BJ (cell line): ENCODE measurements around the gene ELMO2. TPM values are rescaled to one million over a fixed set of nuclear protein-coding genes. Genes with fewer than 3 reads are reported as not detected.

ENCODE experiments used
- CTCF ChIA-PET: fragments of 350-600 bp; formaldehyde crosslinking; extraction: SDS; loops from one replicate; lab custom pipeline; 2021; ENCODE audit warnings: antibody characterized with exemption, inconsistent platforms; lab: Yijun Ruan, JAX
- POLR2A ChIA-PET: fragments of 300-600 bp; sonication (Branson Sonifier 250); formaldehyde crosslinking; extraction: SDS; loops from one replicate; lab custom pipeline; 2021; ENCODE audit warnings: antibody characterized with exemption; lab: Charles Lee
- DNase-seq: peaks from one replicate; pipeline ENCODE4 v3.0.0-alpha.2; 2011; ENCODE audit warnings: low read depth
- H3K27me3 ChIP-seq: 2 replicates; pipeline ENCODE4 v1.6.0; 2011; ENCODE audit warnings: low read length; ENCODE audit not compliant: control insufficient read depth, insufficient read depth
- H3K36me3 ChIP-seq: 2 replicates; pipeline ENCODE4 v1.5.1; 2011; ENCODE audit warnings: low read length; ENCODE audit not compliant: control insufficient read depth, insufficient read depth
- H3K4me3 ChIP-seq: 2 replicates; pipeline ENCODE4 v1.5.1; 2011; ENCODE audit warnings: low read depth, mild to moderate bottlenecking, control low read depth, low read length
- polyA plus RNA-seq: library from polyadenylated mRNA; depleted of rRNA; stranded (reverse); fragments of >200 nt; gene quantifications from 2 replicates; pipeline ENCODE4 v1.2.3, GENCODE V29; 2011
- TF ChIP-seq, protein P1 (sequence below): IDR thresholded peaks from 2 replicates; pipeline ENCODE4 v1.5.1; 2011; ENCODE audit warnings: low read depth, mild to moderate bottlenecking, control low read depth, inconsistent platforms, low read length, moderate library complexity; ENCODE audit not compliant: insufficient read depth

The ELMO2 gene
- polyA plus RNA-seq, 1 experiment: 62.2 TPM

DNA sequence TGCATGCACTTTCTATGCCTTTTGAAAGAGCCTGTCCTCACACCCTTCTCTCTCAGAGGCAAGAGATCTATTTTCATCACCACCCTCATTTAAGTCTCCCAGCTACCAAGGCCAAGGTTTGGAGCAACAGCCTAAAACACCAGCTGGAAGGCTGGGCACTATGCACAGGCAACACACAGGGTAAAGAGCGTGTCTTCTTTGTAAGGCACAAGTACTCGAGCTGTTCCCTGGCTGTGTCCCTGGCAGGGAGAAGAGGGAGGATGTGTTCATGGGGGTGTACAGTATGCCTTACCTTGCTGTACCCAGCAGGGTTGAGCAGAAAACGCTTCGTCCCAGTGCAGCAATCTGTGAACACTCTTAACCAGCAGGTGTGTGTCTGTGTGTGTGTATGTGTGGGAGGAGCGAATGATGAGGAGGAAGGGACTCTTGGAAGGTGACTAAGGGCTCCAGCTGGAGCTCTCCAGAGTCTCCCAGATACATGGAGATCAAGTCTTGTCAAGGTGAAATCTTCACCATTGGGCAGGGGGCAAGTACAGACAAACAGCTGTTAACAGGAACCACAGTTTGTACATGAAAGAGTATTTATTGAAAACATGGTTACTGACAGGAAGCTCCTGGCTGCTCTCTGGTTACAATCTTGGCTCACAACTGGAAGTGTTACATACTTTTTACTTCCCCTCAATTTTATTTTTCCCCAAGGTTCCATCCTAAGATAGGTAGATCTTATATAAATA, 40.8 kb downstream of the ELMO2 start:
- H3K4me3 ChIP-seq: no peak overlapping the region
- ChIA-PET POLR2A (no interaction called here), CTCF (interaction anchor here (1.1 to 3.5 kb wide), 5 partner anchors 8 to 39 kb away, joined by 3 to 17 read pairs (median 4); no protein-coding TSS in a partner anchor)
- peaks cover 18% of the 10 kb centered on the region for H3K36me3 ChIP-seq
- TF ChIP-seq, protein P1, sequence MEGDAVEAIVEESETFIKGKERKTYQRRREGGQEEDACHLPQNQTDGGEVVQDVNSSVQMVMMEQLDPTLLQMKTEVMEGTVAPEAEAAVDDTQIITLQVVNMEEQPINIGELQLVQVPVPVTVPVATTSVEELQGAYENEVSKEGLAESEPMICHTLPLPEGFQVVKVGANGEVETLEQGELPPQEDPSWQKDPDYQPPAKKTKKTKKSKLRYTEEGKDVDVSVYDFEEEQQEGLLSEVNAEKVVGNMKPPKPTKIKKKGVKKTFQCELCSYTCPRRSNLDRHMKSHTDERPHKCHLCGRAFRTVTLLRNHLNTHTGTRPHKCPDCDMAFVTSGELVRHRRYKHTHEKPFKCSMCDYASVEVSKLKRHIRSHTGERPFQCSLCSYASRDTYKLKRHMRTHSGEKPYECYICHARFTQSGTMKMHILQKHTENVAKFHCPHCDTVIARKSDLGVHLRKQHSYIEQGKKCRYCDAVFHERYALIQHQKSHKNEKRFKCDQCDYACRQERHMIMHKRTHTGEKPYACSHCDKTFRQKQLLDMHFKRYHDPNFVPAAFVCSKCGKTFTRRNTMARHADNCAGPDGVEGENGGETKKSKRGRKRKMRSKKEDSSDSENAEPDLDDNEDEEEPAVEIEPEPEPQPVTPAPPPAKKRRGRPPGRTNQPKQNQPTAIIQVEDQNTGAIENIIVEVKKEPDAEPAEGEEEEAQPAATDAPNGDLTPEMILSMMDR: no peak
- H3K27me3 ChIP-seq: no peaks in the 10 kb centered on the region
- DNase-seq: no peak

DNA sequence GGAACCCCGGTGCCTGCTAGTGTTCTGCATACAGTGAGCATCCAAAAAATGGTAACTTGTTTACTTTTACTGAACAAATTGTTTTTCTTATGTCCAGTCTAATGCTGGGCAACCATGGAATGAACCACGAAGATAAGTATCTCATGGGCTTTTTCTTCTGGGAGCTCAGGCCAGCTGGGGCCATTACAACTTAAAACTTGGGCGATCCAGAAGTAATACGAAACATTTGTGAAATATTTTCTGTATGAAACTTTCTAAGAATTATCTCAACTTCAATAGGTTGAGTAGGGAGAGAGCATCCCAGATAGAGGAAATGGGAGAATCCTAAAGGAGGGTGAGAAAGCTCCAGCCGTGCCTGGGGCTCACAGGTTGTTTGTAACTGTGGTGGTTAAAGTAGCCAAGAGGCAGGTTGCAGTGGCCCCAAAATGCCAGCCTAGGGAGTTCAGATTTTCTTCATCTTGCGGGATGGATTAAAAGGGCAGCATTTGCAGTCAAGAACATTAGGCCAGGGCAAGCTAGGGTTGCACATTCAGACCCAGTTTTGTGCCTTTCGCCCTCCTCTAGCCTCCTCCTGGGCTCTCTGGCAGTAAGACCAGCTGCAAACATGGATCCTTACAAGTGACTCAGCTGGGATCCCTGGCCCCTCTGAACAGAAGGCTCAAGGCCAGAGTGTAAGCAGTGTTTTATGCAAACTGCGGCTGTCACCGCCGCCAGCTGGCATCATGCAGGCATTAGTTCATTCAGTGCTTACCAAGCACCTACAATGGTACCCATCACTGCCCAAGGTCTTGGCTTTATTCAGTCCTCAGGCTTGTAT, 41.5 kb downstream of the ELMO2 start:
- Histone ChIP-seq H3K27me3 (no peaks in the 10 kb centered on the region), H3K36me3 (peaks cover 13% of the 10 kb centered on the region), H3K4me3 (peak overlapping the region; percentile 95)
- CTCF ChIA-PET: interaction anchor here (0.6 to 3.5 kb wide), 6 partner anchors 9 to 73 kb away, joined by 3 to 17 read pairs (median 4); no protein-coding TSS in a partner anchor
- no peak for DNase-seq
- POLR2A ChIA-PET: interaction anchor here (1.5 kb wide), 1 partner anchor 36 kb away, joined by 6 read pairs; no protein-coding TSS in a partner anchor
- TF ChIP-seq, protein P1: no peak

DNA sequence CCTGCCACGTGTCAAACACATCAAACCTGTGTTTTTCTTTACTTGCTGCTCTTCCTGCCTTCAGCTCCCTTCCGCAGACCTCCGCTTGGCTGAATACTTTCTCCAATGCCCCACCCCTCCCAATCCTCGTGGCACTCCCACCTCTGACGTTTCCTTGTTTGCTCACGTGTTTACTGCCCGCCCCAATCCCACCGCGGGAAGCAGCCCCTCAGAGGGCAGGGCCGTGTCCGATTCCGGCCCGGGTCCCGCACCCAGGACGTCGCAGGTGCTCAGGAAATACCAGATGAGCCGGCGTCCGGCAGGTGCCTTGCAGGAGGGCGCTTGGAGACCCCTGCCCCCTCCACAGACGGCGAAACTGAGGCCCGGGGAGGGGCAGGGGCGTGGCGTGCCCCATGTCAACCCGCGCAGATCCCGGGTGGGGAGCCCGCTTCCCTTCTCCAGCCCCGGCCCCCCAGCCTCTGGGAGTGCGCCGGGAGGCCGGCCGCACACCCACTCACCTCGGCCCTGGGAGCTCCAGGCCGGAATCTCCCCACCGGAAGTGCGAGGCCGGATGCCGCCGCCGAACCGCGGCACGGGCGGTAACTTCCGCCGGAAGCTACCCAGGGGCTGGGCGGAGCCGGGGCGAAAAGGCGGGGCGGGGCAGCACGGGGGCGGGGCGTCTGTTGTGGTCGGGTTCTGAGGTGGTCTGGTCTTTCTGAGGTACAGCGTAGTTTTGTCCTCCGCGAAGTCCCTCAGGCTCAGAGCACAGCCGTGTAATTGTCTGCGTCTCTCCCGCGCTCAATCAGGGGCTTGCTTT, 42.3 kb downstream of the ELMO2 start:
- Histone ChIP-seq H3K4me3 (peak overlapping the region; percentile 95), H3K27me3 (no peaks in the 10 kb centered on the region), H3K36me3 (peaks cover 13% of the 10 kb centered on the region)
- TF ChIP-seq, protein P1: no peak
- ChIA-PET CTCF (interaction anchor here (0.6 to 3.5 kb wide), 8 partner anchors 8 to 74 kb away, joined by 3 to 17 read pairs (median 4); partner anchors contain the start of gene ELMO2), POLR2A (interaction anchor here (0.6 to 1.5 kb wide), 7 partner anchors 36 to 703 kb away, joined by 3 to 18 read pairs (median 6); partner anchors contain the start of genes ELMO2 and TP53RK)
- peak; percentile 35 for DNase-seq

DNA sequence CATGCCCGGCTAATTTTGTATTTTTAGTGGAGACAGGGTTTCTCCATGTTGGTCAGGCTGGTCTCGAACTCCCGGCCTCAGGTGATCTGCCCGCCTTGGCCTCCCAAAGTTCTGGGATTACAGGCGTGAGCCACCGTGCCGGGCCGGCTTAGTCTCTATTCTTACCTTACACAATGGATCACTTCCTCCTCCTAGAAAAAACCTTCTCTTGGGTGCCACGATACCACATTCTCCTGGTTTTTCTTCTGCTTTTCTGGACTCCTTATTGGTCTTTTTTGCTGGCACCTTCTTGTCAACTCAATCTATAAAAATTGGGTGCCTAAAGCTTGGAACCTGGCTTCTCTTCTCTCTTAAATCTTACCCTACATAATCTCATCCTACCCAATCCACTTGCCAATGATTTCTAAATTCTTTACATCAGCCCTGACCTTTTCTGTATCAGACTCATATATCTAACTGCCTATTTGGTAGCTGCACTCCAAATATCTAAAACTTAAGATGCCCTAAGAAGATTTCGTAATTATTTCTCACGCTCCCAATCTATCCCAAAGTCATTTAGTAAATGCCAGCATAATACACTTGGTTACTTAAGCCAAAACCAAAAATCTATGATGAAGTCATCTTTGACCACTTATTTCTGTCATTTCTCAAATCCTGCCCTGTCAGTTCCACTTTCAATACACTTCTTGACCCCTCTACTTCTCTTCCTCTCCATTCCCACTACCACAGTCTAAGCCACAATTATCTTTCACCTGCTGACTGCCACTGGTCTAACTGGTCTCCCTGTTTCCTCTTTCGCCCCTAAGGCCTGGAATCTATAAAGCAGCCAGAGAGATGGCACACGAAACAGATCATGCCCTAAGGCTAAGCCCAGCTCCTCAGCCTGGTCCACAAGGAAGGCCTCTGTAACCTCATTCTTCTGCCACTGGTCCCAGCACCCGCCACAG, 43.2 kb downstream of the ELMO2 start:
- peaks cover 16% of the 10 kb centered on the region for H3K36me3 ChIP-seq
- ChIA-PET CTCF (interaction anchor here (0.9 to 3.5 kb wide), 8 partner anchors 8 to 393 kb away, joined by 3 to 17 read pairs (median 4); partner anchors contain the start of gene ELMO2), POLR2A (interaction anchor here (0.5 to 1.5 kb wide), 3 partner anchors 18 to 43 kb away, joined by 3 to 6 read pairs (median 4); partner anchors contain the start of gene ELMO2)
- H3K4me3 ChIP-seq: peak overlapping the region; percentile 95
- TF ChIP-seq, protein P1: no peak
- DNase-seq: no peak
- no peaks in the 10 kb centered on the region for H3K27me3 ChIP-seq
